Activated naive CD8-positive, alpha-beta T cell treated with anti-CD3 and anti-CD28 coated beads, Interleukin-2, amount 10 ng/mL, durations not matched to agents 7 days and 5 days (primary cell): ENCODE results near the gene CPNE4. TPM values are rescaled to one million over a fixed set of nuclear protein-coding genes. Genes with fewer than 3 reads are reported as not detected.

ENCODE experiments used
- ATAC-seq: fragments of 150-1000 bp; cut with Tn5 transposase; one replicate; pipeline ENCODE4 v1.10.0; 2021; ENCODE audit warnings: low read depth, moderate library complexity
- POLR2A ChIA-PET: fragments of 350-600 bp; sonication (Branson Sonifier 250); formaldehyde crosslinking; loops from one replicate; lab custom pipeline; 2021; ENCODE audit warnings: antibody characterized with exemption; lab: Charles Lee
- DNase-seq: peaks from one replicate; pipeline ENCODE4 v3.0.0; 2021
- H3K27ac Mint-ChIP-seq: one replicate; pipeline ENCODE4 v1.8.0; 2022; ENCODE audit warnings: mild to moderate bottlenecking, mixed read lengths
- H3K27me3 Mint-ChIP-seq: one replicate; pipeline ENCODE4 v1.8.0; 2022; ENCODE audit warnings: mild to moderate bottlenecking, moderate library complexity, mixed read lengths
- H3K36me3 Mint-ChIP-seq: one replicate; pipeline ENCODE4 v1.8.0; 2021; ENCODE audit warnings: mild to moderate bottlenecking, mixed read lengths
- H3K4me1 Mint-ChIP-seq: one replicate; pipeline ENCODE4 v1.8.0; 2021; ENCODE audit warnings: mixed read lengths
- H3K4me3 Mint-ChIP-seq: one replicate; pipeline ENCODE4 v1.8.0; 2022; ENCODE audit warnings: mild to moderate bottlenecking, moderate library complexity, mixed read lengths
- H3K9me3 Mint-ChIP-seq: one replicate; pipeline ENCODE4 v1.8.0; 2021; ENCODE audit warnings: mixed read lengths
- total RNA-seq, 2 experiments: library from RNA; stranded (reverse); gene quantifications; one replicate each; pipeline ENCODE4 v1.2.3, GENCODE V29; 2021

Gene CPNE4
- total RNA-seq, 2 experiments from 2014 or later, result not detected

- H3K36me3 Mint-ChIP-seq, result no peaks in the 10 kb centered on the region
- DNase-seq (no peak), ATAC-seq (no peak)
- no peaks in the 10 kb centered on the region for H3K9me3 Mint-ChIP-seq
- POLR2A ChIA-PET, result no interaction called here
- no peak overlapping the region for H3K27ac Mint-ChIP-seq
- no peaks in the 10 kb centered on the region for H3K4me1 Mint-ChIP-seq
- peaks cover 10% of the 10 kb centered on the region for H3K27me3 Mint-ChIP-seq
- no peak overlapping the region for H3K4me3 Mint-ChIP-seq
Observed at GRCh38 chr3:131616719-131617118, 418.1 kb downstream of the CPNE4 start.

- POLR2A ChIA-PET, result no interaction called here
- Mint-ChIP-seq H3K4me1 (peaks cover 3% of the 10 kb centered on the region), H3K27ac (no peak overlapping the region), H3K9me3 (no peaks in the 10 kb centered on the region), H3K4me3 (no peak overlapping the region), H3K27me3 (peaks cover 17% of the 10 kb centered on the region), H3K36me3 (no peaks in the 10 kb centered on the region)
- ATAC-seq, result no peak
- no peak for DNase-seq
Observed at GRCh38 chr3:131612745-131613144, 422.1 kb downstream of the CPNE4 start.

- DNase-seq (no peak), ATAC-seq (no peak)
- H3K4me3 Mint-ChIP-seq, result no peak overlapping the region
- POLR2A ChIA-PET, result no interaction called here
- H3K27ac Mint-ChIP-seq, result no peak overlapping the region
- no peaks in the 10 kb centered on the region for H3K36me3 Mint-ChIP-seq
- peaks cover 3% of the 10 kb centered on the region for H3K4me1 Mint-ChIP-seq
- no peaks in the 10 kb centered on the region for H3K9me3 Mint-ChIP-seq
- H3K27me3 Mint-ChIP-seq, result peaks cover 19% of the 10 kb centered on the region
Observed at GRCh38 chr3:131610174-131610573, 424.6 kb downstream of the CPNE4 start.

- H3K36me3 Mint-ChIP-seq, result no peaks in the 10 kb centered on the region
- no peak for DNase-seq
- no peak overlapping the region for H3K27ac Mint-ChIP-seq
- peaks cover 25% of the 10 kb centered on the region for H3K27me3 Mint-ChIP-seq
- peaks cover 3% of the 10 kb centered on the region for H3K4me1 Mint-ChIP-seq
- H3K4me3 Mint-ChIP-seq, result no peak overlapping the region
- no peak for ATAC-seq
- no peaks in the 10 kb centered on the region for H3K9me3 Mint-ChIP-seq
- POLR2A ChIA-PET, result no interaction called here
Observed at GRCh38 chr3:131608741-131609140, 426.1 kb downstream of the CPNE4 start.

- POLR2A ChIA-PET, result no interaction called here
- Mint-ChIP-seq H3K4me1 (peaks cover 3% of the 10 kb centered on the region), H3K36me3 (no peaks in the 10 kb centered on the region), H3K4me3 (no peak overlapping the region), H3K27ac (no peak overlapping the region), H3K27me3 (peaks cover 25% of the 10 kb centered on the region), H3K9me3 (no peaks in the 10 kb centered on the region)
- DNase-seq (no peak), ATAC-seq (no peak)
Observed at GRCh38 chr3:131608296-131608695, 426.5 kb downstream of the CPNE4 start.

GRCh38 chr3:131605916-131606315, 428.9 kb downstream of the CPNE4 start:
- ATAC-seq, result no peak
- H3K9me3 Mint-ChIP-seq, result no peaks in the 10 kb centered on the region
- peaks cover 3% of the 10 kb centered on the region for H3K4me1 Mint-ChIP-seq
- no peak overlapping the region for H3K27ac Mint-ChIP-seq
- DNase-seq, result no peak
- H3K4me3 Mint-ChIP-seq, result no peak overlapping the region
- POLR2A ChIA-PET, result no interaction called here
- no peaks in the 10 kb centered on the region for H3K36me3 Mint-ChIP-seq
- H3K27me3 Mint-ChIP-seq, result peaks cover 23% of the 10 kb centered on the region

GRCh38 chr3:131602011-131602779, 432.6 kb downstream of the CPNE4 start:
- H3K9me3 Mint-ChIP-seq, result no peaks in the 10 kb centered on the region
- no peak overlapping the region for H3K4me3 Mint-ChIP-seq
- H3K27ac Mint-ChIP-seq, result no peak overlapping the region
- no peaks in the 10 kb centered on the region for H3K4me1 Mint-ChIP-seq
- no peaks in the 10 kb centered on the region for H3K36me3 Mint-ChIP-seq
- ATAC-seq, result no peak
- H3K27me3 Mint-ChIP-seq, result peaks cover 20% of the 10 kb centered on the region
- POLR2A ChIA-PET, result no interaction called here
- no peak for DNase-seq

- ATAC-seq (no peak), DNase-seq (no peak)
- H3K36me3 Mint-ChIP-seq, result no peaks in the 10 kb centered on the region
- POLR2A ChIA-PET, result no interaction called here
- no peaks in the 10 kb centered on the region for H3K9me3 Mint-ChIP-seq
- H3K27me3 Mint-ChIP-seq, result peaks cover 14% of the 10 kb centered on the region
- H3K27ac Mint-ChIP-seq, result no peak overlapping the region
- no peaks in the 10 kb centered on the region for H3K4me1 Mint-ChIP-seq
- H3K4me3 Mint-ChIP-seq, result no peak overlapping the region
Observed at GRCh38 chr3:131597816-131598215, 437.0 kb downstream of the CPNE4 start.

- no peaks in the 10 kb centered on the region for H3K9me3 Mint-ChIP-seq
- ATAC-seq (no peak), DNase-seq (no peak)
- no peaks in the 10 kb centered on the region for H3K36me3 Mint-ChIP-seq
- no peak overlapping the region for H3K27ac Mint-ChIP-seq
- POLR2A ChIA-PET, result no interaction called here
- H3K27me3 Mint-ChIP-seq, result peaks cover 14% of the 10 kb centered on the region
- H3K4me1 Mint-ChIP-seq, result no peaks in the 10 kb centered on the region
- H3K4me3 Mint-ChIP-seq, result no peak overlapping the region
Observed at GRCh38 chr3:131596884-131597283, 437.9 kb downstream of the CPNE4 start.

- ATAC-seq, result no peak
- no peak overlapping the region for H3K4me3 Mint-ChIP-seq
- no peak overlapping the region for H3K27ac Mint-ChIP-seq
- H3K4me1 Mint-ChIP-seq, result no peaks in the 10 kb centered on the region
- H3K27me3 Mint-ChIP-seq, result peaks cover 15% of the 10 kb centered on the region
- POLR2A ChIA-PET, result no interaction called here
- H3K36me3 Mint-ChIP-seq, result no peaks in the 10 kb centered on the region
- no peak for DNase-seq
- H3K9me3 Mint-ChIP-seq, result no peaks in the 10 kb centered on the region
Observed at GRCh38 chr3:131591394-131592014, 443.3 kb downstream of the CPNE4 start.

- Mint-ChIP-seq H3K36me3 (no peaks in the 10 kb centered on the region), H3K27ac (no peak overlapping the region), H3K9me3 (no peaks in the 10 kb centered on the region), H3K4me1 (peaks cover 2% of the 10 kb centered on the region), H3K4me3 (no peak overlapping the region), H3K27me3 (peaks cover 17% of the 10 kb centered on the region)
- DNase-seq (no peak), ATAC-seq (no peak)
- POLR2A ChIA-PET, result no interaction called here
Observed at GRCh38 chr3:131586277-131586676, 448.5 kb downstream of the CPNE4 start.

GRCh38 chr3:131582438-131582837, 452.4 kb downstream of the CPNE4 start:
- no peak overlapping the region for H3K27ac Mint-ChIP-seq
- DNase-seq (no peak), ATAC-seq (no peak)
- POLR2A ChIA-PET, result no interaction called here
- no peak overlapping the region for H3K4me3 Mint-ChIP-seq
- H3K27me3 Mint-ChIP-seq, result peaks cover 7% of the 10 kb centered on the region
- peaks cover 2% of the 10 kb centered on the region for H3K4me1 Mint-ChIP-seq
- no peaks in the 10 kb centered on the region for H3K36me3 Mint-ChIP-seq
- H3K9me3 Mint-ChIP-seq, result no peaks in the 10 kb centered on the region

- ATAC-seq (no peak), DNase-seq (no peak)
- H3K4me3 Mint-ChIP-seq, result no peak overlapping the region
- H3K9me3 Mint-ChIP-seq, result no peaks in the 10 kb centered on the region
- POLR2A ChIA-PET, result no interaction called here
- peaks cover 12% of the 10 kb centered on the region for H3K27me3 Mint-ChIP-seq
- no peaks in the 10 kb centered on the region for H3K36me3 Mint-ChIP-seq
- H3K4me1 Mint-ChIP-seq, result no peaks in the 10 kb centered on the region
- H3K27ac Mint-ChIP-seq, result no peak overlapping the region
Observed at GRCh38 chr3:131568460-131568859, 466.4 kb downstream of the CPNE4 start.

- Mint-ChIP-seq H3K4me1 (no peaks in the 10 kb centered on the region), H3K36me3 (no peaks in the 10 kb centered on the region), H3K27ac (no peak overlapping the region), H3K4me3 (no peak overlapping the region), H3K9me3 (no peaks in the 10 kb centered on the region), H3K27me3 (peaks cover 29% of the 10 kb centered on the region)
- ATAC-seq, result no peak
- POLR2A ChIA-PET, result no interaction called here
- DNase-seq, result no peak
Observed at GRCh38 chr3:131564812-131565211, 470.0 kb downstream of the CPNE4 start.
